Panc1 (cell line): ENCODE results near the gene MAPK11. TPM values are rescaled to one million over a fixed set of nuclear protein-coding genes. Genes with fewer than 3 reads are reported as not detected.

Experiments used
- ATAC-seq: fragments of 200-7000 bp; cut with Tn5 transposase; 2 replicates; pipeline ENCODE4 v1.9.1; 2020; ENCODE audit warnings: mild to moderate bottlenecking, moderate library complexity
- BruUV-seq: library from RNA; stranded (reverse); fragments of 400-500 nt; replicated peaks from 2 replicates; lab custom pipeline; 2021; lab: Mats Ljungman, UMichigan
- CTCF ChIA-PET: fragments of 300-600 bp; sonication (Branson Sonifier 250); formaldehyde crosslinking; loops from one replicate; lab custom pipeline; 2022; ENCODE audit warnings: antibody characterized with exemption; lab: Charles Lee
- POLR2A ChIA-PET: fragments of 300-600 bp; sonication (Branson Sonifier 250); formaldehyde crosslinking; loops from one replicate; lab custom pipeline; 2022; ENCODE audit warnings: antibody characterized with exemption; lab: Charles Lee
- DNase-seq: peaks from one replicate; pipeline ENCODE4 v3.0.0-alpha.2; 2010; ENCODE audit warnings: low read depth, low spot score
- H3K27ac ChIP-seq: 2 replicates; pipeline ENCODE4 v1.5.1; 2011; ENCODE audit warnings: mild to moderate bottlenecking, low read length, inconsistent platforms
- H3K27me3 ChIP-seq: fragments of 200-500 bp; sonication (Bioruptor generic); 2 replicates; pipeline ENCODE4 v1.6.0; 2014; ENCODE audit warnings: low read length, inconsistent platforms; ENCODE audit not compliant: control insufficient read depth, insufficient read depth
- H3K36me3 ChIP-seq: fragments of 200-500 bp; sonication (Bioruptor generic); 2 replicates; pipeline ENCODE4 v1.5.1; 2014; ENCODE audit warnings: inconsistent platforms, mild to moderate bottlenecking, low read length, moderate library complexity; ENCODE audit not compliant: control insufficient read depth, insufficient read depth
- H3K4me1 ChIP-seq: 2 replicates; pipeline ENCODE4 v1.5.1; 2011; ENCODE audit warnings: inconsistent platforms, mild to moderate bottlenecking, low read length, moderate library complexity; ENCODE audit not compliant: control insufficient read depth, insufficient read depth
- H3K4me3 ChIP-seq, 2 experiments: 2 replicates each; pipeline ENCODE4 v1.5.1; 2011 to 2012; ENCODE audit warnings: low read depth in 2 of 2, low read length in 2 of 2, mild to moderate bottlenecking in 2 of 2, inconsistent platforms in 1 of 2, moderate library complexity in 1 of 2
- H3K9me3 ChIP-seq: fragments of 200-500 bp; sonication (Bioruptor generic); 2 replicates; pipeline ENCODE4 v1.5.1; 2014; ENCODE audit warnings: low read depth, mild to moderate bottlenecking, inconsistent platforms, low read length, moderate library complexity; ENCODE audit not compliant: control insufficient read depth, insufficient read depth
- POLR2AphosphoS5 ChIP-seq: IDR thresholded peaks from 2 replicates; pipeline ENCODE4 v1.6.1; 2012; ENCODE audit warnings: mild to moderate bottlenecking, low read depth, low read length, moderate library complexity
- REST ChIP-seq, 2 experiments: IDR thresholded peaks; 2 replicates each; pipeline ENCODE4 v1.6.1; 2011 to 2012; ENCODE audit warnings: low read depth in 2 of 2, control low read depth in 1 of 2, low read length in 1 of 2, mild to moderate bottlenecking in 1 of 2, moderate library complexity in 1 of 2; ENCODE audit not compliant: insufficient read depth in 1 of 2
- SIN3A ChIP-seq: IDR thresholded peaks from 2 replicates; pipeline ENCODE4 v1.6.1; 2012; ENCODE audit warnings: low read depth, mild to moderate bottlenecking, low read length, moderate library complexity, borderline replicate concordance; ENCODE audit not compliant: insufficient read depth
- TCF7L2 ChIP-seq: IDR thresholded peaks from 2 replicates; pipeline ENCODE4 v1.6.1; 2011; ENCODE audit warnings: mild to moderate bottlenecking, low read depth, low read length, inconsistent platforms
- in situ Hi-C: cut with HindIII; loops from 2 replicates; pipeline ENCODE4 v1.10.0; 2016; ENCODE audit warnings: low sequenced_read_pairs, low pct_unique_long_range_greater_than_20kb
- intact Hi-C: fragments of 100-400 bp; cut with micrococcal nuclease; formaldehyde crosslinking; loops from one replicate; pipeline ENCODE4 v1.10.0; 2022; ENCODE audit not compliant: unreplicated experiment
- total RNA-seq: library from RNA; stranded (reverse); gene quantifications from one replicate; pipeline ENCODE4 v1.2.1, GENCODE V29; 2021; ENCODE audit not compliant: unreplicated experiment
- TF ChIP-seq, protein P1 (sequence below): fragments of 450-650 bp; IDR thresholded peaks from 2 replicates; pipeline ENCODE4 v1.5.1; 2017; ENCODE audit warnings: mild to moderate bottlenecking

The MAPK11 gene
- total RNA-seq, 1 experiment from 2014 or later: 77.7 TPM

DNA sequence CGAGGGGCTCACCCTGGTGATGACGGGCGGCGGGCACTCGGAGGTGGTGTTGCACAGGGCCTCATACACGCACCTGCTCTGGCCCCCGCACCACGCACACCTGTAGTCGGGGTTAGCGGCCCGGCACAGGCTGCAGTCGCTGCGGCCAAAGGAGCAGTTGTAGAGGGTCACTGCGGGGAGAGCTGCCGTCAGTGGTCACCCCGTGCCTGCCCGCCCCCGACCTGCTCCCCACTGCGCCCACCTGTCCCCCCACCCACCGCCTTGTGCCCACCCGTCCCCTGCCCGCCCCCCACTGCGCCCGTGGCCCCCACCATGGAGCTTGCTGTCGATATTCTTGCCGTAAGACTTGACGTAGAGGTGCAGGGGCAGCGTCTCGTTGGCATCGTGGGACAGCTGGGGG, 13.6 kb upstream of the MAPK11 start:
- ATAC-seq (no peak), DNase-seq (no peak)
- BruUV-seq: no TSS peak
- ChIA-PET POLR2A (no interaction called here), CTCF (no interaction called here)
- Histone ChIP-seq H3K9me3 (no peaks in the 10 kb centered on the region), H3K4me3 (no peak overlapping the region), H3K27me3 (no peaks in the 10 kb centered on the region), H3K4me1 (peaks cover 4% of the 10 kb centered on the region; the same call in 1 of the 2 replicates), H3K36me3 (peaks cover 2% of the 10 kb centered on the region; the same call in 1 of the 2 replicates), H3K27ac (no peak overlapping the region)
- intact Hi-C loops: no loop called here
- in situ Hi-C loops: no loop called here
- TF ChIP-seq SIN3A: no peak
- TF ChIP-seq, protein P1, sequence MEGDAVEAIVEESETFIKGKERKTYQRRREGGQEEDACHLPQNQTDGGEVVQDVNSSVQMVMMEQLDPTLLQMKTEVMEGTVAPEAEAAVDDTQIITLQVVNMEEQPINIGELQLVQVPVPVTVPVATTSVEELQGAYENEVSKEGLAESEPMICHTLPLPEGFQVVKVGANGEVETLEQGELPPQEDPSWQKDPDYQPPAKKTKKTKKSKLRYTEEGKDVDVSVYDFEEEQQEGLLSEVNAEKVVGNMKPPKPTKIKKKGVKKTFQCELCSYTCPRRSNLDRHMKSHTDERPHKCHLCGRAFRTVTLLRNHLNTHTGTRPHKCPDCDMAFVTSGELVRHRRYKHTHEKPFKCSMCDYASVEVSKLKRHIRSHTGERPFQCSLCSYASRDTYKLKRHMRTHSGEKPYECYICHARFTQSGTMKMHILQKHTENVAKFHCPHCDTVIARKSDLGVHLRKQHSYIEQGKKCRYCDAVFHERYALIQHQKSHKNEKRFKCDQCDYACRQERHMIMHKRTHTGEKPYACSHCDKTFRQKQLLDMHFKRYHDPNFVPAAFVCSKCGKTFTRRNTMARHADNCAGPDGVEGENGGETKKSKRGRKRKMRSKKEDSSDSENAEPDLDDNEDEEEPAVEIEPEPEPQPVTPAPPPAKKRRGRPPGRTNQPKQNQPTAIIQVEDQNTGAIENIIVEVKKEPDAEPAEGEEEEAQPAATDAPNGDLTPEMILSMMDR: no peak
- no peak for TF ChIP-seq TCF7L2
- no peak for TF ChIP-seq POLR2AphosphoS5
- no peak for TF ChIP-seq REST (IDR thresholded peaks at IDR 0.05; ENCODE audit: insufficient read depth in 1 of 2, low read depth in 2 of 2, low read length in 1 of 2)

- Histone ChIP-seq H3K36me3 (0 out of 2 replicates have a peak, but pooled peaks cover 2% of the 10 kb centered on the region), H3K4me1 (peaks cover 4% of the 10 kb centered on the region; the same call in 1 of the 2 replicates), H3K27me3 (no peaks in the 10 kb centered on the region), H3K27ac (no peak overlapping the region), H3K9me3 (no peaks in the 10 kb centered on the region), H3K4me3 (no peak overlapping the region)
- intact Hi-C loops (no loop called here), in situ Hi-C loops (no loop called here)
- ChIA-PET CTCF (no interaction called here), POLR2A (interaction anchor here (0.6 kb wide), 1 partner anchor 11 kb away, joined by 7 read pairs; no protein-coding TSS in a partner anchor)
- peak; percentile 74 for ATAC-seq
- no peak for TF ChIP-seq SIN3A
- TF ChIP-seq, protein P1: no peak
- no peak for TF ChIP-seq TCF7L2
- TF ChIP-seq REST (IDR thresholded peaks at IDR 0.05; ENCODE audit: insufficient read depth in 1 of 2, low read depth in 2 of 2, low read length in 1 of 2): no peak
- TF ChIP-seq POLR2AphosphoS5: no peak
- BruUV-seq: no TSS peak
- DNase-seq: no peak
Observed at GRCh38 chr22:50282361-50283155, 12.4 kb upstream of the MAPK11 start.
